GM19328 (cell line): ENCODE measurements around the gene TMEM108.

Source experiments
- ATAC-seq: cut with Tn5 transposase; IDR thresholded peaks from one replicate; pipeline ENCODE4 v1.9.1; 2021; ENCODE audit warnings: mild to moderate bottlenecking, moderate library complexity; ENCODE audit not compliant: unreplicated experiment

The TMEM108 gene

GRCh38 chr3:133209871-133210550 lies 171.8 kb downstream of the TMEM108 start:
- no peak for ATAC-seq

GRCh38 chr3:133210656-133211055 lies 172.5 kb downstream of the TMEM108 start:
- no peak for ATAC-seq

GRCh38 chr3:133211449-133211848 lies 173.3 kb downstream of the TMEM108 start:
- peak; percentile 97 for ATAC-seq

- no peak for ATAC-seq
Observed at GRCh38 chr3:133211856-133212255, 173.7 kb downstream of the TMEM108 start.

GRCh38 chr3:133213937-133214336 lies 175.7 kb downstream of the TMEM108 start:
- ATAC-seq = no peak

- no peak for ATAC-seq
Observed at GRCh38 chr3:133227813-133228212, 189.6 kb downstream of the TMEM108 start.

GRCh38 chr3:133230195-133230594 lies 192.0 kb downstream of the TMEM108 start:
- ATAC-seq = no peak

- ATAC-seq = no peak
Observed at GRCh38 chr3:133236901-133237300, 198.7 kb downstream of the TMEM108 start.

- ATAC-seq = no peak
Observed at GRCh38 chr3:133237380-133237779, 199.2 kb downstream of the TMEM108 start.

- no peak for ATAC-seq
Observed at GRCh38 chr3:133238015-133238414, 199.8 kb downstream of the TMEM108 start.

- no peak for ATAC-seq
Observed at GRCh38 chr3:133246119-133246518, 207.9 kb downstream of the TMEM108 start.

- no peak for ATAC-seq
Observed at GRCh38 chr3:133246773-133247172, 208.6 kb downstream of the TMEM108 start.

- ATAC-seq = no peak
Observed at GRCh38 chr3:133248389-133248788, 210.2 kb downstream of the TMEM108 start.

GRCh38 chr3:133249490-133249889 lies 211.3 kb downstream of the TMEM108 start:
- no peak for ATAC-seq

- ATAC-seq = no peak
Observed at GRCh38 chr3:133254151-133254550, 216.0 kb downstream of the TMEM108 start.

GRCh38 chr3:133254716-133255115 lies 216.5 kb downstream of the TMEM108 start:
- ATAC-seq = no peak

- ATAC-seq = no peak
Observed at GRCh38 chr3:133256787-133257483, 218.7 kb downstream of the TMEM108 start.

GRCh38 chr3:133258358-133258757 lies 220.2 kb downstream of the TMEM108 start:
- no peak for ATAC-seq

GRCh38 chr3:133259767-133260166 lies 221.6 kb downstream of the TMEM108 start:
- ATAC-seq = no peak

GRCh38 chr3:133262333-133262732 lies 224.1 kb downstream of the TMEM108 start:
- ATAC-seq = no peak

GRCh38 chr3:133264920-133265319 lies 226.7 kb downstream of the TMEM108 start:
- no peak for ATAC-seq

GRCh38 chr3:133268726-133269134 lies 230.5 kb downstream of the TMEM108 start:
- ATAC-seq = no peak
